ENCODE measurements around the gene PSORS1C1. TPM values are rescaled to one million over a fixed set of nuclear protein-coding genes. Genes with fewer than 3 reads are reported as not detected.
"Not testable (repeated sequence)": the region's sequence is repeated elsewhere in the genome, so short reads cannot be mapped to it uniquely, and the experiment has no call there.

The PSORS1C1 gene
- total RNA-seq, 2 experiments from 2014 or later = not detected

DNA sequence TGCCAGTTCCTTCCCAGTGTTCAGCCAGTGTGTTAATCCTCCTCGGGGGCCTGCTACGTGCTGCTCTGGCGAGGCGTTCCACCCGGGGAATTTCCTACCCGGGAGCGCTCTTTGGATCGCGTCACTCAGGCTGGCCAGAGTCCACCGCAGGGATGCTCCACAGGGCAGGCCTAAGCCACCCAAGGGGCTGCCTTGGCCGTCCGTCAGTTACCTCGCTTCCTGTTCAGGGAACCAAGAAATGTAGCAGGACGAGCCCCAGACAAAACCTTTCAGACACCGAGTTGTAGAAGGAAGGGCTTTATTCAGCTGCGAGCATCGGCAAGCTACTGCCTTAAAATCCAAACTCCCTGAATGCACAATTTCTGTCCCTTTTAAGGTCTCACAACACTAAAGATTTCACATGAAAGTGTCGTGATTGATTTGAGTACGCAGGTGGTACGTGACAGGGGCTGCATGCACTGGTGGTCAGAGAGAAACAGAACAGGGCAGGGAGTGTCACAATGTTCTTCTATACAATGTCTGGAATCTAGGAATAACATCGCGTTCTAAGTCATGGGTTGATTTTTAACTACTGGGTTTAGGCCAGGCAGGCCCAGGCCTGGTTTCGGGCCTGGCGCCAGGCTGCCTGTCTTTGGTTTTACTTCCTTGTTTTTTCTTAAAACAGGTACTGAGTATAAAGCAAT lies 71.6 kb downstream of the PSORS1C1 start:
- no peaks in the 10 kb centered on the region for H3K27me3 ChIP-seq (ENCODE audit: control insufficient read depth in 1 of 2, insufficient read depth in 2 of 2, low read length in 2 of 2)
- no peaks in the 10 kb centered on the region for H3K27me3 Mint-ChIP-seq
- H3K4me1 Mint-ChIP-seq (ENCODE audit: low read depth) = no peaks in the 10 kb centered on the region
- no peaks in the 10 kb centered on the region for H3K36me3 ChIP-seq (ENCODE audit: insufficient read depth, low read length)
- H3K4me1 ChIP-seq (ENCODE audit: insufficient read depth, low read length) = no peaks in the 10 kb centered on the region
- DNase-seq (no peak), ATAC-seq (ENCODE audit: poor library complexity) (no peak)
- H3K36me3 Mint-ChIP-seq (ENCODE audit: low read depth) = no peaks in the 10 kb centered on the region
- intact Hi-C loops (cut with DNase I, micrococcal nuclease) = no loop called here
- no peak overlapping the region for H3K4me3 Mint-ChIP-seq
- H3K9me3 Mint-ChIP-seq = no peaks in the 10 kb centered on the region
- CTCF ChIA-PET = no interaction called here
- no peaks in the 10 kb centered on the region for H3K9me3 ChIP-seq (ENCODE audit: control insufficient read depth in 1 of 2, insufficient read depth in 1 of 2, low read length in 2 of 2)
- POLR2A ChIA-PET = no interaction called here
- H3K27ac Mint-ChIP-seq = no peak overlapping the region
- H3K4me3 ChIP-seq (ENCODE audit: low read length) = no peak overlapping the region
- TF ChIP-seq, protein P1, sequence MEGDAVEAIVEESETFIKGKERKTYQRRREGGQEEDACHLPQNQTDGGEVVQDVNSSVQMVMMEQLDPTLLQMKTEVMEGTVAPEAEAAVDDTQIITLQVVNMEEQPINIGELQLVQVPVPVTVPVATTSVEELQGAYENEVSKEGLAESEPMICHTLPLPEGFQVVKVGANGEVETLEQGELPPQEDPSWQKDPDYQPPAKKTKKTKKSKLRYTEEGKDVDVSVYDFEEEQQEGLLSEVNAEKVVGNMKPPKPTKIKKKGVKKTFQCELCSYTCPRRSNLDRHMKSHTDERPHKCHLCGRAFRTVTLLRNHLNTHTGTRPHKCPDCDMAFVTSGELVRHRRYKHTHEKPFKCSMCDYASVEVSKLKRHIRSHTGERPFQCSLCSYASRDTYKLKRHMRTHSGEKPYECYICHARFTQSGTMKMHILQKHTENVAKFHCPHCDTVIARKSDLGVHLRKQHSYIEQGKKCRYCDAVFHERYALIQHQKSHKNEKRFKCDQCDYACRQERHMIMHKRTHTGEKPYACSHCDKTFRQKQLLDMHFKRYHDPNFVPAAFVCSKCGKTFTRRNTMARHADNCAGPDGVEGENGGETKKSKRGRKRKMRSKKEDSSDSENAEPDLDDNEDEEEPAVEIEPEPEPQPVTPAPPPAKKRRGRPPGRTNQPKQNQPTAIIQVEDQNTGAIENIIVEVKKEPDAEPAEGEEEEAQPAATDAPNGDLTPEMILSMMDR (IDR thresholded peaks at IDR 0.05) = no peak
- H3K27ac ChIP-seq (ENCODE audit: low read depth in 1 of 2, low read length in 2 of 2) = no peak overlapping the region

DNA sequence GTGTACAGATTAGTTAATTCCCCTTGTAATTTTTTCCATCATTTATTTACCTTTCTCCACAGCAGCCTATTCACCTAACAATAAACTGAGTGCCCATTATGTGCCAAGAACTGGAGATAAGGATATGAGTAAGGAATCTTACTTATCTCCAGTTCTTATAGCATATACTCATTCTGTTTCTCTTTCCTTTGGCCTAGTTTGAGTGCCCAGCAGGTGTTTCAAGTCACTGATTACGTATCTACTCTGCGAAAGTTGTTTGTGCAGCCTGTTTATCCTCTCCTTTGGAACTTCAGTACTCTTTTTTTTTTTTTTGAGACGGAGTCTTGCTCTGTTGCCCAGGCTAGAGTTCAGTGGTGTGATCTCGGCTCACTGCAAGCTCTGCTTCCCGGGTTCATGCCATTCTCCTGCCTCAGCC lies 73.2 kb downstream of the PSORS1C1 start:
- no peaks in the 10 kb centered on the region for H3K27me3 Mint-ChIP-seq
- ChIA-PET POLR2A (no interaction called here), CTCF (no interaction called here)
- Histone ChIP-seq H3K36me3 (ENCODE audit: insufficient read depth, low read length) (no peaks in the 10 kb centered on the region), H3K27me3 (ENCODE audit: control insufficient read depth in 1 of 2, insufficient read depth in 2 of 2, low read length in 2 of 2) (no peaks in the 10 kb centered on the region), H3K4me1 (ENCODE audit: insufficient read depth, low read length) (no peaks in the 10 kb centered on the region), H3K4me3 (ENCODE audit: low read length) (no peak overlapping the region), H3K9me3 (ENCODE audit: control insufficient read depth in 1 of 2, insufficient read depth in 1 of 2, low read length in 2 of 2) (no peaks in the 10 kb centered on the region), H3K27ac (ENCODE audit: low read depth in 1 of 2, low read length in 2 of 2) (no peak overlapping the region)
- H3K4me1 Mint-ChIP-seq (ENCODE audit: low read depth) = no peaks in the 10 kb centered on the region
- TF ChIP-seq, protein P1 (IDR thresholded peaks at IDR 0.05) = no peak
- H3K27ac Mint-ChIP-seq = no peak overlapping the region
- H3K9me3 Mint-ChIP-seq = no peaks in the 10 kb centered on the region
- intact Hi-C loops (cut with DNase I, micrococcal nuclease) = no loop called here
- no peaks in the 10 kb centered on the region for H3K36me3 Mint-ChIP-seq (ENCODE audit: low read depth)
- no peak for DNase-seq
- ATAC-seq (ENCODE audit: poor library complexity) = no peak
- H3K4me3 Mint-ChIP-seq = no peak overlapping the region

DNA sequence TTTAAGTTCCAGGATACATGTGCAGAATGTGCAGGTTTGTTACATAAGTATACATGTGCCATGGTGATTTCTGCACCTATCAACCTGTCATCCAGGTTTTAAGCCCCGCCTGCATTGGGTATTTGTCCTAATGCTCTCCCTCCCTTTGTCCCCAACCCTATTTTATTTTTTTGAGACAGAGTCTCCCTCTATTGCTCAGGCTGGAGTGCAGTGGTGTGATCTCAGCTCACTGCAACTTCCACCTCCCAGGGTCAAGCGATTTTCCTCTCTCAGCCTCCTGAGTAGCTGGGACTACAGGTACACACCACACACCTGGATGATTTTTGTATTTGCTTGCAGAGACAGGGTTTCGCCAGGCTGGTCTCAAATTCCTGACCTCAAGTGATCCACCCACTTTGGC lies 74.6 kb downstream of the PSORS1C1 start:
- H3K9me3 ChIP-seq (ENCODE audit: control insufficient read depth in 1 of 2, insufficient read depth in 1 of 2, low read length in 2 of 2); H3K27me3 Mint-ChIP-seq; H3K36me3 Mint-ChIP-seq (ENCODE audit: low read depth); H3K27me3 ChIP-seq (ENCODE audit: control insufficient read depth in 1 of 2, insufficient read depth in 2 of 2, low read length in 2 of 2); CTCF ChIA-PET; H3K36me3 ChIP-seq (ENCODE audit: insufficient read depth, low read length); ATAC-seq (ENCODE audit: poor library complexity); H3K4me1 ChIP-seq (ENCODE audit: insufficient read depth, low read length); DNase-seq; H3K9me3 Mint-ChIP-seq; H3K4me3 ChIP-seq (ENCODE audit: low read length); H3K27ac ChIP-seq (ENCODE audit: low read depth in 1 of 2, low read length in 2 of 2); intact Hi-C loops (cut with DNase I, micrococcal nuclease); POLR2A ChIA-PET; H3K4me3 Mint-ChIP-seq; H3K4me1 Mint-ChIP-seq (ENCODE audit: low read depth); H3K27ac Mint-ChIP-seq: not testable (repeated sequence)

Other genes with a start within 250 kb of the PSORS1C1 start
- gene DDR1, start 230.3 kb upstream of the PSORS1C1 start, total RNA-seq = 1 to 10 TPM; 6.5 to 6.6 TPM
- gene GTF2H4, start 206.6 kb upstream of the PSORS1C1 start, total RNA-seq = 10 to 100 TPM in 1 of 2 experiments, 1 to 10 TPM in 1; 7.7 to 10.7 TPM
- 10 to 100 TPM; 19.3 to 21.7 TPM for gene VARS2, start 200.6 kb upstream of the PSORS1C1 start, total RNA-seq
- gene SFTA2, start 182.6 kb upstream of the PSORS1C1 start, total RNA-seq = not detected
- gene MUCL3, start 173.8 kb upstream of the PSORS1C1 start, total RNA-seq = not detected
- not detected for gene MUC21, start 131.1 kb upstream of the PSORS1C1 start, total RNA-seq
- not detected for gene MUC22, start 104.3 kb upstream of the PSORS1C1 start, total RNA-seq
- not detected for gene C6orf15, start 2.2 kb upstream of the PSORS1C1 start, total RNA-seq
- not detected for gene CDSN, start 5.6 kb downstream of the PSORS1C1 start, total RNA-seq
- gene PSORS1C2, start 24.3 kb downstream of the PSORS1C1 start, total RNA-seq = not detected
- gene CCHCR1, start 43.0 kb downstream of the PSORS1C1 start, total RNA-seq = 10 to 100 TPM; 17.5 to 18.2 TPM
- 1 to 10 TPM; 3.3 to 4.1 TPM for gene TCF19, start 43.8 kb downstream of the PSORS1C1 start, total RNA-seq
- not detected for gene POU5F1, start 55.9 kb downstream of the PSORS1C1 start, total RNA-seq
- 1,000 to 10,000 TPM; 1,977 to 1,996 TPM for gene HLA-C, start 157.3 kb downstream of the PSORS1C1 start, total RNA-seq
- 1,000 to 10,000 TPM; 6,758 to 7,013 TPM for gene HLA-B, start 242.4 kb downstream of the PSORS1C1 start, total RNA-seq